AG10803 (cell line): ENCODE data around the gene RECK.

Source experiments
- DNase-seq: peaks from one replicate; pipeline ENCODE4 v3.0.0; 2010; ENCODE audit warnings: low read depth
- H3K4me3 ChIP-seq: 2 replicates; pipeline ENCODE4 v1.5.1; 2011; ENCODE audit warnings: mild to moderate bottlenecking, low read length, control low read depth
- CTCF ChIP-seq: conservative IDR thresholded peaks from 2 replicates; pipeline ENCODE4 v1.5.1; 2011; ENCODE audit warnings: mild to moderate bottlenecking, low read length, control low read depth, inconsistent platforms

RECK gene

GRCh38 chr9:36138901-36139300 lies 102.2 kb downstream of the RECK start:
- TF ChIP-seq CTCF: no peak
- no peak for DNase-seq
- H3K4me3 ChIP-seq: no peak overlapping the region

- no peak for DNase-seq
- H3K4me3 ChIP-seq: no peak overlapping the region
- TF ChIP-seq CTCF: no peak
Measured at GRCh38 chr9:36140086-36141084, 103.7 kb downstream of the RECK start.

GRCh38 chr9:36141288-36141687 lies 104.6 kb downstream of the RECK start:
- no peak overlapping the region for H3K4me3 ChIP-seq
- TF ChIP-seq CTCF: peak; percentile 59
- DNase-seq: peak; percentile 48

GRCh38 chr9:36141761-36142160 lies 105.0 kb downstream of the RECK start:
- TF ChIP-seq CTCF: no peak
- H3K4me3 ChIP-seq: no peak overlapping the region
- no peak for DNase-seq

GRCh38 chr9:36142510-36143244 lies 106.0 kb downstream of the RECK start:
- no peak for DNase-seq
- TF ChIP-seq CTCF: no peak
- no peak overlapping the region for H3K4me3 ChIP-seq

- DNase-seq: no peak
Measured at GRCh38 chr9:36143245-36143641, 106.5 kb downstream of the RECK start.

More at GRCh38 chr9:36143245-36143641, 106.5 kb downstream of the RECK start:
- no peak overlapping the region for H3K4me3 ChIP-seq
- TF ChIP-seq CTCF: no peak
